ENCODE results near the gene PPP1R18.

Gene PPP1R18

DNA sequence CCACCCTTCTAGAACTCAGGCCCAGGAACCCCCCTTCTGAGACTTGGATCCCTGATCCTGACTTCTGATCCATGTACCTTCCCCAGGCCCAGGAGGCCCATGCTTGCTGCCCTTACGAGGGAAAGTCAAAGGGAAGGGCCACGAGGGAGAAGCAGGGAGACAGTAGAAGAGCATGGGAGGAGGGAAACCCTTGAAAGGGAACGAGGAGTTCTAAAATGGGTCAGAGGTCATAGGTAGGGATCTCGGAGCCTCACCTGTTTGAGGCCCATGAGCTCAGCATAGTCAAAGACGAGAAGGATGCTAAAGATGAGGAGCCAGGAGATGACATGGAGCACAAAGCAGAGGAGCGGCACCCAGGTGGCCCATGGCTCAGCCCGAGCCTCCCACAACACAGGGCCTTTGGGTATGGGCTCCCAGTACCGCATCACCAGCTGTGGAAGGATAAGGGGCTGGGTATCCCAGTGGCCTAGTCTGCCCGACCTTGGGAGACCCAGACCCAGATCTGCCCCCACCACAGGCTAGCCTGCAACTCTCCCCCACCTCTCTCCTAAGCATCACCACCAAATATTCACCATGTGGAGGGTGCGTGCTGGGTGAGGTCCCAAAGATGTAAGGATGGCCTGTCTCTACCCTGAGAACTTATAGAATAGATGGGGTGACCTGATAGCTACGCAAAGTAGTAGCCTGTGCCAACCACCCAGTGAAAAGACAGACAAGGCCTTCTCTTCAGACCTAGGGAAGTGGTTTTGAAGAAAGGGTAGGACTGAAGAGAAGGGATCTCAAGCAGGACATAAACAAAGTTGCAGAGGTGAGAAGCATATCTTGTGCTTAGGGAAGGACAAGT lies 2.8 kb upstream of the PPP1R18 start:
- no peak for DNase-seq (ENCODE audit: low read depth in 2 of 2)

GRCh38 chr6:30688569-30688968 lies 2.1 kb upstream of the PPP1R18 start:
- DNase-seq (ENCODE audit: low read depth in 2 of 2): no peak

DNA sequence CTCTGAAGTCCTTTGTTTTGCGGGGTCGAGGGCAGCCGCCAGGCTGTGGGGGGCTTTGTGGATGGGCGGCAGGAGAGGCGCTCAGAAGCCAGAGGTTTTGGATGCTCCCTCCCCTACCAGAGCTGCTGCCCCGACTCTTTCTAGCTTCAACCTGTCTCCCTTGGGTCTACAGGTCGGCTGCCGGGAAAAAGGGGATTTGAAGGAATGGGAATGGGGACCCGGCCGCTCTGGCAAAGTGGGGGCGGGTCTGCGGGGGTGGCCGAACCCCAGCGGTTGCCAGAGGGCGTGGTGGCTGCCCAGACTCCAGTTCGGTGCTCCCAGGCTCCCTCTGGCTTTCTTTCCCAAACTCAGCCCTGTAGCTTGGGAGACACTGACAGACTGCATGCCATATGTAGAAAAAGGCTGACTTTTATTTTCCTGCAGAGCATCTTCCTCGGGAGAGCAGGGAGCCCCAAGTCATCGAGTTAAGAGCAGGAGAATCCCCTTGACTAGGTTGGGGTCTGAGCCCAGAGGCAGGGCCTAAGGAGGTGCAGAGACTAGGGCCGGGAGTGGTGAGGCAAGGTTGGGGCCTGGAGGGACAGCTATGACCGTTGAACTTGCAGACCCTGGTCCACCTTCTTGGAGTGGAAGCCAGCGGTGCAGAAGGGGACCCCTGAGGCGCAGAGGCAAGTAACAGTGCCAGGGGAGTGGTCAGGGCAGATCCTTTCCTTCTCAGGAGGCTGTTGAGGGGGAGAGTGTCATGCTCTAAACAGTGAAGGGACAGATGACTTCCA lies 1.4 kb upstream of the PPP1R18 start:
- DNase-seq (ENCODE audit: low read depth in 2 of 2): no peak

DNA sequence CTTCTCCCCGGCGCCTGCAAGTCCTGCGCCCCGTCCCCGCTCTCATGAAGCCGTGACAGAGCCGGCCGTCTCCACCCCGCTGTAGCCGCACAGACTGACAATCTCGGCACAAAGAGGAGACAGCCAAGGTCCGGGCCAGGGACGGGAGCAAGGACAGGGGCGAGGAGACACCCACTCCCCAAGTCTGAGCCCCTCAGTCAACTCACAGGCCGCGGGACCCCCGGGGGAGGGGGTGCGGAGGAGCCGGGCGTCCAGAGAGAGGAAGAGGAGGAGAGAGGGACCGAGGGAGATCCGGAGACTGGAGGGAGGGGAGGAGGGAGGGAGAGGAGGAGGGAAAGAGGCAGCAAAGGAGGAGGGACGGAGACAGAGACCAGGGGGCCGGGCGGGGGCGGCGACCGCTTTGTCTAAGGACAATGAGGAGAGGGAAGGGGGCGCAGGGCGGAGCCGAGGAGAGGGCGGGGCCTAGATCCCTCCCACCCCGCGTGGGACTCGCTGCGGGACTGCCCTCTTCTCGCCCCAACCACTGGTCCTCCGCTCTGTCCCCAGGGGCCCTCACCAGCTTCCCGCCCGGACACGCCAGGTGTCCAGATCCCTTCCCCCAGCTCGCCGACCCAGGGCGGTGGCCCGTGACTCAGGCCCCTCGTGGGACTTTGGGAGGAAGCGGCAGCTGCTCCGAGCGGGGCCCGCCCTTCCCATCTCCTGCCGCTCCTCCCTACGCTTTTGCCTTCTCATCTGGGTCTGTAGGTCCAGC lies 638 bp upstream of the PPP1R18 start:
- peak; percentile 83 for DNase-seq (ENCODE audit: low read depth in 2 of 2)

DNA sequence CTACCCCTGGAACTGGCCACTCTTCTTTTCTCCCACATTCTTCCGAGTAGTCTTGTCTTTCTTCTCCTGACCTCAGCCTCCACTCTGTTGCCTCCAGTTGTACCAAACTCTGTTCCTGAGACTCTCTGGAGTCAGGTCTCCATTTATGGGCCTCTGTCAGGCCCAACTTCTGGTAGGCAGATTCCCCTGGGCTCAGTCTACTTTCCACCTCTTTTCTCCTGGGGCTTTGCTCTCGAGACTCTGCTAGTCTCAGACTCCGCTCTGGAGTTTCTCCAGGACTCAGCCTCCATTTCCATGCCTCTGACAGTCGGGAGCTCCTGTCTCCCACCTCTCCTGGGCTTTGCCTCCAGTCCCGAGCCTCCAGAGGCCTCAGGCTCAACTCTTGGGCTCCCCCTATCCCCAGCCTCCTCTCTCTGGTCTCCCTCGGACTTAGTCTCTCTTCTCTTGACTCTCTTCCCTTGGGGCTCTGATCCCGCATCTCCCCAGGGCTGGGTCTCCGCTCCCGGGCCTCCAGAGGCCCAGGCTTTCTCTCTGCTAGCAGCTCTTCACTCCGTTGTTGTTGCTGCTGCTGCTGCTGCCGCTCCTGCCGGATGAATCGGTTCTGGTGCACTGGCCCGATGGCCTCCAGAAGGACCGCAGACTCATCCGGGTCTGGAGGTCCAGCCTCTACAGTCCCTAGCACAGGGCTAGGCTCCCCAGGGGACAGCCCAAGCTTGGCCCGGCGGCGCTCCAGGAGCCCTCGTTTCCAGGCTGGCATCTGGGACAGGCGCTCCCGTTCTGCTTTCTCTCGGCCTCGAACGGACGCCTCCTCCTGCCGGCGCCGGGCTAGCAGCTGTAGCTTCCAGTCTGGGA lies 1.1 kb downstream of the PPP1R18 start:
- no peak for DNase-seq (ENCODE audit: low read depth in 2 of 2)

- DNase-seq (ENCODE audit: low read depth in 2 of 2): peak in 1 of 2 donors; percentile 50
These were observed 1.9 kb downstream of the PPP1R18 start for GRCh38 chr6:30684386-30685156.

- no peak for DNase-seq (ENCODE audit: low read depth in 2 of 2)
These were observed 2.5 kb downstream of the PPP1R18 start for GRCh38 chr6:30683980-30684338.

GRCh38 chr6:30683183-30683979 lies 3.1 kb downstream of the PPP1R18 start:
- DNase-seq (ENCODE audit: low read depth in 2 of 2): no peak

DNA sequence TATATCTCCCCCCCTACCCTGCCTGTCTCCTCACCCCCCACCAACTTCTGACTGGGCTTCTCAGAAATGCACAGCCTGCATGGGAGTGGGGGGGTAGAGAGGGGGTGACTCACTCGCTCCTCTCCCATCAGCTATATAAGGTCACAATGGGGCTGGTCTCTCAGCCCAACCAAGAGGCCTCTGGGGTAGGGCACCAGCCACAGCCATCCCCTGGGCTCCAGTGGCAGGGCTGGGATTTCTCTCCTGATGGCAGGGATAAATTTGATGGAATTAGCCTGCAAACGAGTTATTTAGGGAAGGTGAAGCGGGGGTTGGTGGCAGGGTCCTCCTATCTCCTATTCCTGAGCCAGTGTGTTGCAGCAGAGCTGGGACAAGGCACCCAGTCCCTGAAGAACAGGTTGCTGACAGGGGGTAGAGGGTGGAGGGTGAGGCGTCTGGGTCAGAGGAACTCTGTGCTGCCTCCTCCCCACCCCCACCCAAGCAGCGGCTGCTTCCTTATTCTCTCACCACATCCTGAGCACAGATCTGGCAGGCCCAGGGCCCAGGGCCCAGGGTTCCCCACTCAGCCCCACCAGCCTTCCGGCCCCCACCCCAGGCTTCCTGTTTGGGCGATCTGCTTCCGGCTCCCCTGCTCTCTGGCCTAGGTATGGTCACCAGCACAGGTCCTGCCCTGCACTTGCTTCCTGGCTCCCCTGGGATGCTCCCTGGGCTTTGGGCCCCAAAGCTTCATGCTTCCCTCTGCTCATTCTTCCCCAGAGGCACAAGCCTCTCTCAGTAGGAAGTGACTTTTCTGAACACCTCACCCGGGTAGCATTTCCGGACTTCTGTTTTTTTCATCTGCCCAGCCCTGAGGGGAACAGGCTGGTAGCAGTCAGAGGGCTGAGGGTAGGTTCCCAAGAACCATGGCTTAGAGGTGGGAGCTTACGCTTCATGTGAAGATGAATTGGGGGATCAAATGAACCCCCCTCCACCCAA lies 4.0 kb downstream of the PPP1R18 start:
- peak; percentile 84 to 86 for DNase-seq (ENCODE audit: low read depth in 2 of 2)

- no peak for DNase-seq (ENCODE audit: low read depth in 2 of 2)
These were observed 4.7 kb downstream of the PPP1R18 start for GRCh38 chr6:30681766-30682142.

GRCh38 chr6:30679765-30680535 lies 6.5 kb downstream of the PPP1R18 start:
- DNase-seq (ENCODE audit: low read depth in 2 of 2): no peak

DNA sequence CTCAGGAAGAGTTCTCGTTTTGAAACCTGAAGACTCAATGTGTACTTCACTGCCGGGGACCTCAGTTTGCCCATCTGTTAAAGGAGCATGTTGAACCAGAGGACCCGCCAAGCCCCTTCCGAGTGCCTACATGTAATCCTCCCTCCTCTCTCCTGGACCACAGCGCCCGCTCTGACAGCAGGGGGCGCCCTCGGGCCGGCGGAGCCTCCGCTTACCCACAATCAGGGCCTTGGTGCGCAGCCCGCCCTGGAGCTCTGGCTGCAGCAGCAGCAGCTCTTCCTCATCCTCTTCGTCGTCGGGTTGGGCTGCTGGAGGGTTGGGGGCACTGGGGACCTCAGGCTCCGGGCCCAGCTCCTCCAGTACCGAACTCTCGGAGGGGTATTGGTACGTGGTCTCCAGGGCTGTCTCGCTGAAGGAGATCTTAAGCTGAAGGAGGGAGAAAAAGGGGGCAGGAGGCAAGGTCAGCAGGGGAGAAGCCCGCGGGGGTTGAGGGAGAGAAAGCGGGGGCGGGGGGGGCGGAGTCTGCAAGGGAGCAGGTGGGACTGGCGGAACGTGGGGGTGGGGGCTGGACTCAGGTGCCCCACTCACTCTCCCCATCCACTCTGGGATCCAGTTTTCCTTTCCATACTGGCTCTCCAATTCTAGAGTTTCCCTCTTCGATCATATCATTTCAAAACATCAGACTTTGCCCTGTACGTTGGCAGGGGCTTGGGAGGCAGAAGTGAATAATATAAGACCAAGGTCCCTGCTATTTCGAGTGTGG lies 7.3 kb downstream of the PPP1R18 start:
- DNase-seq (ENCODE audit: low read depth in 2 of 2): peak; percentile 86

- DNase-seq (ENCODE audit: low read depth in 2 of 2): no peak
These were observed 9.7 kb downstream of the PPP1R18 start for GRCh38 chr6:30676660-30677285.

DNA sequence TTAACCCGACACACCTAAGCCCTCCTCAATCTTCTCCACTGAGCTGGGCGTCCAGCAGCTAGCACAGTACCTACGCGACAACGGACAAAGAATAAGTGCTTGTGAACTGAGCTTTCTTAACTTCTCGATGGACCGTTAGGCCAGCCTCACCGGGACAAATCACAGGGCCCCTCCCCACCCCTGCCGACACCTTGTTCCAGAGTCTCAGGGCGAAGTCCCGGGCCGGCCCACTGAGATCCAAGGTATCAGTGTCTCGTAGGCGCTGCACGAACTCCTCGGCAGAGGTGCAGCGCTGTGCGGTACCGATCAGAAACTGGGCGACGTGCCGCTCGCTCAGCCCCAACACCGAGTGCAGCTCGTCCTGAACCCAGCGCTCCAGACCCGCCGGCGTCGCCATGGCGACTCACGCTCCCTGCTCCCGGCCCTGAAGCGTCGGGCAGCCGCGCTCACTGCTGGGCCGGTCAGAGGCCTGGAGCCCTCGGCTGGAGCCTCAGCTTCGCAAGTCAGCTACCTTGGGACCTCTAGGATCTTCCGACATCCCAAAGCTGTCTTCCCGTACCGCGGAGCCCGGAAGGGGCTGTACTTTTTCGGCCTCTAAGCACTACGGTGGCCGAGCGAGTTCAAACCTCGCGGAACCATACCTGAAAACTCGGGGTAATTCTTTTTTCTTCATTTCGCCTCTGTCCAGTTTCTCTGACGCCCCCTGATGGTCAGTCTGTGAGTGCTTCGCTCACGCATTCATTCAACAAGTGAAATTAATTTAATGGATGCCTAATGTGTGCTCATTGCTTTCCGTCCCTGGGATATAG lies 13.8 kb downstream of the PPP1R18 start, which contains the start of gene DHX16:
Gene DHX16 (minus strand): TSS at position 562 of the 809 bp plus-strand sequence. CDS start 165 bp downstream, at position 397.
- DNase-seq (ENCODE audit: low read depth in 2 of 2): peak; percentile 83 to 85

DNA sequence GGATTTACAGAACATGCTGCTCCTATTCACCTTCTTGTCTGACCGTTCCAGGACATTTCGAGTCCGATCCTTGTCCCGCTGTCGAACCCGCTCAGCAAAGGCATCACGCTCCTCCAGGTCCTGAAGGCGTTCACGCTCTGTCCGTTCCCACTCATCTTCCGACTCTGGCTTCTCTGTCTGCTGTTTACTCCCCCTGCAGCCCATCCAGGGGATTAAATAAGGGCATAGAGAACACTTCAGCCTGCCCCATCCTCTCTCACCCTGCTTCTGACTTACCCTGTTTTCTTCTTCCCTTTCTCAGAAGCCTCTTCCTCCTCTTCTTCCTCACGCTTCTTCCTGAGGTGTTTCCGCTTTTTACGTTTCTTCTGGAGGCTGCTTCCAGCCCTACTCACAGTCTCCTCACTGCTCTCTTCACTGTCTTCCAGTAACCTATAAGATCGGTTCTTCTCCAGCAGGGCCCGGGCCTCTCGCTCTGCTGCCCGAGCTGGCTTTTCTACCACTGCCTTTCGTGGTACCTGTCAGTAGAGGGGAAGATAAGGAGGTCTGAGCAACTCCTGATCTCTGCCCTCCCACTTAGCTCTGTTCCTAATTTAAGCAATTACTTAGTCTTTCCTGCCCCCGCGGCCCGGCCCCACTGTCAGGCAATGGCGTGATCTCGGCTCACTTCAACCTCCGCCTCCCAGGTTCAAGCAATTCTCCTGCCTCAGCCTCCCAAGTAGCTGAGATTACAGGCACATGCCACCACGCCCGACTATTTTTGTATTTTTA lies 15.5 kb downstream of the PPP1R18 start:
- no peak for DNase-seq (ENCODE audit: low read depth in 2 of 2)
